NCI-H526 treated with DMSO at 0.1 percent for 48 hours (cell line): ENCODE measurements around the gene CSF3R.

ENCODE experiments used
- DNase-seq: peaks from one replicate; lab custom pipeline; 2025; lab: John Stamatoyannopoulos, UW

Gene CSF3R

DNA sequence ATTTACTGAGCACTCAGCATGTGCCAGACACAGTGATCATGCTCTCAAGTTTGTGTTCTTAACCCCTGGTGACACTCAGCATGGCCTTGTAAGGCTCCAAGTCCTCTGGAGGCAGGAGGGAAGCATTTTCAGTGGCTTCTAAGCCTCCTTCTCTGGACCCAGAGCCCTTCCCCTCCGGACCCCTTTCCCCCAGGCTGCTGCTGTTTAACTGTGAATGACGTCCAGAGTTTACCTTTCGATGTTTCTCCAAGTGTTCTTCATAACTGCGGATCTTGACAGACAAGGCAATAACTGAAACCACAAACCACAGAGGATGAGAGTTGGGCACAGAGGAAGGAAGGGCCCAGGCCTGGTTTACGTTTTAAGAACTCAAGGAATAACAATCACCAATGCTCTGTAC is 25.0 kb downstream of the CSF3R start:
- no peak for DNase-seq

DNA sequence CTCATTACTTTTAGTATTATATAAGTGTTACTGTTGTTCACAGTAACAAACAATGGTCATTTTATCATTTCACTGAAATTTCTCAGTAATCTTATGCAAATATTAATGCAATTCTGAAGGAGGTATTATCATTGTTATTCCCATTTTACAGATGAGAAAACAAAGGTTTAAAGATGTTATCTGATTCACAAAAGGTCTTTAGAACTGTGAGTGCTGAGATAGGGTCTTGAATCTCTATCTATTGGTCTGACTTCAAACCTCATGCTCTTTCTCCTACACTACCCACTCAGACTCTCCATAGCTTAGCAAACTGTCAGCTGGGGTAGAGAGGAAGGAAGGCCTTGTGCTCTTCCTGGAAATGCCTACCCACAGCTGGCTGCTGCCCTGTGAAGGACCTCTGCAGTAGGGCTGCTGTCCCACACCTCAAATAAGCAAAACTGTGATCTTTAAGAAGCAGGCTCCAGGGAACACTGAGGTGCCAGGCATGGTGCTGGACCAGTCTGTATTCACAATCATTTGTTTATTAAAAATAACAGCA is 26.3 kb downstream of the CSF3R start:
- no peak for DNase-seq

DNA sequence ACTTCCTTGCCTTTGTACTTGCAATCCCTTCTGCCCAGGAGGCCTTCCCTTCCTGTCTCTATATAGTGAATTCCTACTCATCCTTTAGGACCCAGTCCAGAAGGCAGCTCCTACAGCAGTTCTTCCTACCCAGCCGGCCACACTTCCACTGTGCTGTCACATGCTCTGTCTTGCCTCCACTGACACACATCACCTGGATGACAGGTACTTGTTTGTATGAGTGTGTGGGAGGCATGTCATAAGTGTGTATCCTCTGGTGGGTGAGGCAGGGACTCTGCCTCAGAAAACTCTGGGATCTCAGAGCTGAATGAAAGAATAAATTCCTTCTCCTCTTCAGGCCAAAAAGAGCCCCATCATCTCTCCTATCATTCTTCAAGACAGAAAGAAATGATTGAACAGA is 27.3 kb downstream of the CSF3R start:
- DNase-seq = no peak

DNA sequence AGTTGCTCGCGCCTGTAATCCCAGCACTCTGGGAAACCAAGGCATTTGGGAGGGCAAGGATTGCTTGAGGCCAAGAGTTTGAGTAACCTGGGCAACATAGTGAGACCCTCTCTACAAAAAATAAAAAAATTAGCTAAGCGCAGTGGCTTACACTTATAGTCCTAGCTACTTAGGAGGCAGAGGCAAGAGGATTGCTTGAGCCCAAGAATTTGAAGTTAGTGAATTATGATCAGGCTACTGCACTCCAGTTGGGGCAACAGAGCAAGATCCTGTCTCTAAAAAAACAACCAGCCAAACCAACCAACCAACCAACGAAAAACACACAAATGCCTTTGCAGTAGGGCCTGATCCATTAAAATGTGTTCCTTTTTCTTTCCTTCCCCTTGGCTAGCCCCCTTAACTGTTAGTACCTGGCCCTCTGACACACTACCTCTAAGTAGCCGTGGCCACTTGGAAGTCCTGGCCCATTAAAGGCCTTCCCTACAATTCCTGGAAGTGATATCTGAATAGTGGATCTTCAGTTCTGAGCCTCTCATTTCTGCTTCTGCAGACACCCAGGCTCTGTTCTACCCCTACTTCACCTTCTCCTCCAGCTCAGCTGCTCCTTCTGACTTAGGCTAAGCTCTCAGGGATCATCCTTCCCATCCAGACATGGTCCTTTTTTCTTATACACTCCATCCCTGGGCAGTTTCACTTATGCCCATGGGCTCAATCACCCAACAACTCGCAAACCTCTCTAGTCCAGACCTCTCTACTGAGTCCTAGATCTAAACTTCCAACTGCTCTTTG is 28.9 kb downstream of the CSF3R start:
- DNase-seq = no peak

DNA sequence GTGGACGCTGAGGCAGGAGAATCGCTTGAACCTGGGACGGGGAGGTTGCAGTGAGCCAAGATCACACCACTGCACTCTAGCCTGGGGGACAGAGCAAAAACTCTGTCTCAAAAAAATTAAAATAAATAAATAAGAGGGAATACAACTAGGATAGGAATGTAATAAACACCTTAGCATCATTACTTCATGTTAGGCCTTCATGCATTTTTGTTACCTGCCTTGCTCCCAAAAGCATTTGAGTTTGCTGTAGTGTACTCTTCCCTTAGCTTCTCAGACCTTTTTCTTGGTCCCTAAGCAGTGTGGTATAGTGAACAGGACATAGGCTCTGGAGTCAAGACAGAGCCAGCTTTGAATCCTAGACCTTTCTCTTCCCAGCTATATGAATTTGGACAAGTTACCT is 29.7 kb downstream of the CSF3R start:
- DNase-seq = no peak

DNA sequence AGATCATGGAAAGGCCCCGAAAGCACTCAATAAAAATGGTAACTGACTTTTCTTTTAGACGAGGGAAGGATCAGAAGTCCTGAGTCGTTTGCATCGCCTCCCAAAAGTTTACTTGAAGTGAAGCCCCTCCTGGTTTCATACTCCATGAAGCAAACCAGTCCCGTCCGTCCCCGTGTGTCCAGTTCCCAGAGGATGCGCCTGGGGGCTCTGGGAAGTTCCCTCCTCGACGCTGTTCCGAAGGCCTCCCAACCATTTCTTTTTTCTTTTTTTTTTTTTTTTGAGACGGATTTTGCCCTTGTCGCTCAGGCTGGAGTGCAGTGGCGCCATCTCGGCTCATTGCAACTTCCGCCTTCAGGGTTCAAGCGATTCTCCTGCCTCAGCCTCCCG is 31.8 kb downstream of the CSF3R start:
- DNase-seq = no peak

DNA sequence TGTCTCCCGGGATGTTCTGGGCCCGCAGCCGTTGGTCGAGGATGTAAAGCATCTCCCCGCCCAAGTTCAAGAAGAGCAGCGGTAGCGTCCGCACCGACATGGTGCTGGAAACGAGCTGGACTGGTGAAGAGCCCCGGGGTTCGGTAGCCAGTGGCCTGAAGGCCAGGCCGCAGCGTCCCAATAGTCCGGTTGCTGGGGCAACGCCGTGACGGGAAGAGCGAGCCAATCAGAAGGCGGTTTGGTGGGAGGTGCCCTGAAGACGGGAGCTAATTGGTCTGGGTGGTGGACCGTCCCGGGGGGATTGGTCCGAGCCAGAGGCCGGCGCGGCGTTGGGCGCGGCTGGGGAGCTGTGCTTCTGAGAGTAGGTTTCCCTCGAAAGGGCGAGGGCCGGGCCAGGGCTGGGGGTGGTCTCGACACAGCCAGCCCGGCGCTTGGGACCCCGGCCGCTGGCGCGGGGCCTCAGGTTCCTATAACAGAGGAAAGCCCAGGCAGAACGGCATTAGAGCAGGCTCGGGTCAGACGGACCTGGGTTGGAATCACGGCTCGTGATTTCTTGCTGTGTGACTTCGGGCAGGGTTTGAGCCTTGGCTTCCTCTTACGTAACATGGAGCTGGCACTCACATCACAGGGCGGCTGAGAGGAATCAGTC is 32.3 kb downstream of the CSF3R start, which contains the start of gene OSCP1:
OSCP1 (minus strand) TSS at position 182 of the 649 bp plus-strand sequence; CDS start at position 100, 82 bp downstream.
- DNase-seq = peak; percentile 98

DNA sequence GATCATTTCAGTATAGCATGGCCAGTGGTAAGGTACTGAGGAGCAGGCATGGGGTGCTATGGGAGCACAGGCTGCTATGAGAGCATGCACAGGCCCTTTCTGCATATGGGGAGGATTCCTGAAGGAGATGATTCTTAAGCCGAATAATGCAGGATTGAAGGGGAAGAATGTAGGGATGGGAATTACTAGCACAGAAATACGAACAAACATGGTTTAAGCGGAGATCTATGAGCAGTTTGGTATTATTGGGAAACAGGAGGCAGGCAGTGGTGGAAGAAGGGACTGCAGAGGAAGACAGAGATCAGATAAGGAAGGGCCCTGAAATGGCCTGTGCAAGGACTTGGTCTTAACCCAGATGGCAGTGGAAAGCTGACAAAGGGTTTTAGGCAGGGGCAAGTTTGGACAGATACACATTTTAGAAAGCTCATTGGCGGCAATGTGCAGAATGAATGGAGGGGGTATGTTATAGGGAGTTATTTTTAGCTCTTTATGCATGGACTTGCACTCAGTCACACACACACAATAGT is 34.1 kb downstream of the CSF3R start:
- no peak for DNase-seq

DNA sequence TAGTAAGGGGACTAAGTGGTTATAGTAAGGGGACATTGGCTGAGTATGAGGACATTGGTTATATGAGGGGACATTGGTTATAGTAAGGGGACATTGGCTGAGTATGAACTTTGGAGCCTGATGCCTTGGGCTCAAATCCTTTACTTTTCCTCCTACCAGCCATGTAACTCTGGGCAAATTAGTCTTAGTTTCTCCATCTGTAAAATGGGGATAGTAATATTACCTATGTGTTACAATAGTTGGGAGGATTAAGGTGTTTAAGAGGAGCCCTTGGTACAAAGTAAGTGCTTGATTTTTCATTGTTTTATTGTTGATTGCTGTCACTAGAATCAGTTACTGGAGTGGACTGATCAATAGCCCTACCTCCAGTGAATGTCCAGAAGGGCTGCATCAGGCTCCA is 35.3 kb downstream of the CSF3R start:
- DNase-seq = no peak

DNA sequence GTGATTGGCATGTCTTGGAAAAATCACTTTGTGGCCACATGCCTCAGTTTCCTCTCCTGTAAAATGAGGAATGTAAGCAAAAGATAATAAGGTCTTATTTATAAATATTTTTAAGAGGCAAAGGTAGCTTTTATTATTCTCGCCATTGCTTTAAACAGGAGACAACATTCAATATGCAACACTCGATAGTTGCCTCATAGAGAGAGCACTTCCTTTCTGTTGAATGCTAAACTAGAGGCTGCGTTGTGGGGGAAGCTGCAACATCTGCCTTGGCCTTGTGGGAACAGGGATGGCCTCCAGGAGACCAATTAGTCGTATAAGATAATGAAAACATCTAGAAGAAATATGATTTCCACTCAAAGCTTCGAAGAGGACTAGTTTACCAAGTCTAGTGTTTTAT is 36.0 kb downstream of the CSF3R start:
- DNase-seq = no peak

DNA sequence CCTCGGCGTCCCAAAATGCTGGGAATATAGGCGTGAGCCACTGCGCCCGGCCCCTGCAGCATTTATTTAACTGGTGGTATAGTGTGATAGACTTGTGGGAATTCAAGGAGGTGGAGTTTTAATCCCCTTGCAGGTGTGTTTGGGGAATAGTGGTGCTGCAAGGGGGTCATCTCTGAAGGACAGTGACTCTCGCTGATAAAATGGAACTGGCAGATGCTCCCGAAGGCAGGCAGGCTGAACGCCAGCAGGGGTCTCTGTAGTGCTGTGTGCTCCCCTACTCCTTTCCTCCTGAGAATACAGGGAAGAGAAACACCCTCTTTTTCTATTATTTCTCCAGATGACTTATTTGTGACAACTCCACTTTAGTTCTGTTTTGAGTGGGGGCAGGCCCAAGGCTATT is 36.4 kb downstream of the CSF3R start:
- peak; percentile 63 for DNase-seq

DNA sequence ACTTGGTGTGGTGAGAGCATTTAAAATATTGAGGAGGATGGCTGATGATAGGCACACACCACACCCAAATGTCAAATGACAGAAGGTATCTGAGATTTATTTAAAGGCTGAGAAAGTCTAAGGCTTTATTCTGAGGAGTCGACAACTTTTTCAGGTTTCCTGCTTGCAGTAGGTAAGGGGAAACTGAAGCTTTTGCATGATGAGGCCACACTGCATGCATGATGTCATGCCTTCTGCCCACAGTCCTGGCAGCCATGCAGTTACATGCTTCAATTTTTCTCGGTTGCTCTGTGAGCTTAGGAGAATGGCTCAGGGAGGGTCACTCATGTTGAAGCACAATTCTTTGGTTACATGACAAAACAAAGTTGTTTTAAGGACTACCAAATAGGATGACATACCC is 39.4 kb downstream of the CSF3R start:
- DNase-seq = no peak

DNA sequence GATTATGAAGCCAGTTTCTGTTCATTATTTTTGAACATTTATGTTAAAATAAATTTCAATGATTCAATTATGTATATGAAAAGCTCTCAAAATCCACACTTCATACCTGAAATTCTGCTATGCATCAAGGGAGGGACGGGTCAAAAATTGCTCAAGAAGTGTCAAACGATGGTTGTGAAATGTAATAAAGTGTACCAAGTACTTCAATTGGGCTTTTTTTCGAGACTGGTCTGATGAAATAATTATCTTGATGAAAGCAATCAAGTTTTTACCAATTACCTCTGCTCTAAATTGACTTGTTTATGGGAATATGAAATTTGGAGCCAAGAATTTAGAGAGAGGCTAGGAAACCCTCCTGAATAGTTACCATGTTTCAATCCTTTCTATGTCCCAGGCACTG is 40.4 kb downstream of the CSF3R start:
- DNase-seq = no peak

DNA sequence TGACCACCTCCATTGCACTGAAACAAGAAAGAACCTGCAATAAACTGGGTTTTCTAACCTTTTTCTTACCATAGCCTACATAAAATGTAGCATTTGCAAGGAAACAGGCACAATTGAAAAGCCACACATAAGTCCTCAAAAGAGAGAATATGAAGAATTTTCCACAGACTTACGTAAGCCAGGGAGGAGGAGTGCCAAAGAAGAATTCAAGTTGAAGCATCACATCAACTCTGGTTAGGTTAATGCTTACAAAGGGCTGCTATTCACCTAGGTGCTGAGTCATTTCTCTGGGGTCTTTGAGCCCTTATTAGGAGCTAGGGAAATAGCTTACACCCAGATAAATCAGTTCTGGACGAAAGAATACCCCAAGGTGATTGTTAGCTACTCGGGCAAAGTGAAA is 42.1 kb downstream of the CSF3R start:
- no peak for DNase-seq

DNA sequence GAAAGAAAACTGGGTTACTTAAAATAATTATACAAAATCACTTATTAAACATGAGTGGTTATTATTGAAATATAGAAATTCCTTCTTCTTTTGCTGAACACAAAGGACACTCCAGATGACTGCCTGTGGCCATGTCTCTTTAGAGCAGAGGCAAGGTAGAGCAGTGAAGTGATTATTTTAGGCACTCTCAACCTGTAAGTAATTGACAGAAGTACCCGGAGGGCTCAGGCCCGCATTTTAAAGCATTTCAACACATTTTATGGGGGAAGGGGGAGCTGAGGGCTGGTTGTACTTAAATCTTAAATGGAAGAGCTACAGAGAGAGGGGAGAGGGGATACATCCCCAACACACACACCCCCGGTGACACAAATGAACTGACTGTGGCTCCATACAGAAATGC is 42.7 kb downstream of the CSF3R start:
- no peak for DNase-seq

DNA sequence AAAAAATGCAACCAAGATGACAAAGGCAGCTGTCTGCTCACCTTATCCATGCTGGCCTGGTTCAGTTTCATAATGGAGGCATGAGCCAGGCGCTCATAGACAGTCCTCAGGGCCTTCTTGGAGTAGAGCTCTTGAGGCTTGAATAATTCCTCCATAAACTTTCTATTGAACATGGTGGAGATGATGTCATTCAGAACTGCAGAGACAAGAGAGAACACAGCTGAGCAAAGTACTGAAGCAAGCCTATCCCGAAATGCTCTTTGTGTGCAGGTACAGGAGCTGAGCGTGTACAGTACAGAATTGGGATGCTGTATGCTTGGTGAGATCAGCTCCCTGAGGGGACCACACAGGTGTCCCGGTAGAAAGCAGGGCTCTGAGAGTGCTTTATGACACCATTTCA is 44.0 kb downstream of the CSF3R start:
- no peak for DNase-seq

DNA sequence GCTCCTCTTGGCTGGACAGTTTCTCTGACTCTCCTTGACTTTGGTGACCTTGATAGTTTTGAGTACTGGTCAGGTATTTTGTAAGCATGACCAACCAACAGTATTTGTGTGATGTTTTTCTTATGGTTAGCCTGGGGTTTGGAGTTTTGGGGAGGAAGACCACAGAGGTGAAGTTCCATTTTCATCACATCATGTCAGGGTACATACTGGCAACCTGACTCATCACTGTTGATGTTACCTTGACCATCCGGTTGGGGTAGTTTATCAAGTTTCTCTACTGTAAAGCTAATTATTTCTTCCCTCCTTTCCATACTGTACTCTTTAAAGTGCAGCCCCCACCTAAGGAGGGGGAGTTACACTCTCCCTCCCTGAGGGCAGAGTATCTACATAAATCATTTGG is 45.9 kb downstream of the CSF3R start:
- DNase-seq = no peak

DNA sequence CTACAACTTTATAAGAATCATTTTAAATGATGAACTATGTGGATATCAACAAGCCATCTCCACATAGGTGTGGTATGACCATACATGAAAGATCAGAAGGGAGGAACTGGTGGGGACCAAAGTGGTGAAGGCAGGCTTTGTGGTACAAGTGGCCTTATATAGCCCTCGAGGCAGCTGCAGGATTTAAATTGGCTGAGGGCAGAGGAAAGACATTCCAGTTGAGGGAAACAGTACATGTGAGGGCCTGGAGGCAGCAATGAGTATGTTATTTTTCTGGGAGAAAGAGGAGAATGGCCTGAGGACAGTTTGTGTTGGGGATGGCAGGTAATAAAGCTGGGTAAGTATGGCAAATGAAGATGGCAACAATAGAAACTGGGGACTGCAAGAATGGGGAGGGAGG is 49.6 kb downstream of the CSF3R start:
- DNase-seq = no peak

DNA sequence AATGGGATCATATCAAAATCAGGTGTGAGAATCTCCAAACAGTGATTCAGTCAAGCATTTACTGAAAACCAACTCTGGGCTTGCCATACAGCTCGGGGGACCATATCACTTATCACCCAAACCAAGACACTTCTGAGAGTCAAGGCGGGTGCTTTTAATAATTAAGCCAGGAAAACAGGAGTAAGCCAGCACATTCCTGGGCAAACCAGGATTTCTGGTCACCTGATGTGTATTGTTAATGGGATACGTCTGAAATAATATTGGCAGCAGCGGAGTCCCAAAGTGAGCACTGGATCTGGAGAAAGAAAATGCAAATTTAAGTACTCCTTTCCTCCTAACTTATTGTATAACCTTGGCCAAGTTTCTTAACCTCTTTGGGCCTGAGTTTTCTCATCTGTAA is 50.1 kb downstream of the CSF3R start:
- no peak for DNase-seq

DNA sequence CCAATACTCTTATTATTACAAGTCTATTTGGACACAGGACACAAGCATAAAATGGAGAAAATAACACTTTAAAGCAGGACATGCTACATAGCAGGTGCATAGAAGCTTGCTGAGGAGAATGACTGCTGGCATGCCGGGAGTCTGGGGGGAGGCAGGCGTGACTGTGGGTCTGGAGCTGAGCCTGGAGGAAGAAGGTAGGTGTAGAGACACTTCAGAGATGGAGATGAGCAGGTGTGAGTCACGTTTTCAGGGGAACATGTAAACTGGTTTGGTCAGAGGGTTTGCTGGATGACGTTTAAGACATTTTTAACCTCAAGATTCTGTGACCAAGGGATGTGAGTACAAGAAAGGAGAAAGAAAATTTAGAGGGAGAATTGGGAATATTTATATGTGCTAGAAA is 56.9 kb downstream of the CSF3R start:
- DNase-seq = no peak

DNA sequence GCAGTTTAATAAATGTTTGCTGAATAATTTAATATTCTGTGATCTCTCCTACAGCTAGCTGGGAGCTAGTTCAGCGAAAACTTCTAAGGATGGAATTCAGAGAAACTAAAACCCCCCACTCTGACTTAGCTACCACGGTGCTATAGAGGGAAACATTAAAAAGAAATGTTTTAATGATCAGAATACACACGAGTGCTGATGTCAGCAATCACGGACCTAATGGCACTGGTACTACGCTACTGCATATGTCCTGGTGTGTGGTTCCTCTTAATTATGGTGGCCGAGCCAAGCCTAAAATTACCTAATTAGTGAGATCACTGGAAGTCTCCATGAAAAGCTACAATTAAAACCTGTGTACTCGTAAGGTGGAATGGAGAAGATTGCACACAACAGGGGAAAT is 61.1 kb downstream of the CSF3R start:
- DNase-seq = no peak

DNA sequence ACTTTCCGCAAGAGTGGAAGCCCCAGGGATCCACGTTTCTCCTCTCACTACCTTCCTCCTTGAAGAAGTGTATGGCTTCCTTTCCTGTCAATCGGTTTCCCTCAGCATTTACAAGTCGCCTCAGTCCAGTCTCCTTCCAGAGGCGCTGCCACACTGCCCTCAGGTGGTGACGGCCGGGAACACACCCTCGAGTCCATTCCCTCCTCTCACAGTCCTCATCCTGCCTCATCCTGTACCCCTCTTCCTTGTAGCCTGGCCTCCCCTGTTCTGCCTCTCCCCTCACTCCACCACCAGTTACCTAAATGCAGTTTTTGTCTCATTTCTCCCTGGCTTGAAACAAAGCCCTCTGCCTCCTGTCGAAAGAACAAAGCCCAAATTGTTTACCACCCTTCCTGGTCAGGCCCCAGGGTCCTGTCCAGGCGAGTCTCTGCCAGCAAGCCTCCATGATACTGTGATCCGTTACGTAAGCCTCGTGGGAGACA is 61.8 kb downstream of the CSF3R start:
- DNase-seq = peak; percentile 63

DNA sequence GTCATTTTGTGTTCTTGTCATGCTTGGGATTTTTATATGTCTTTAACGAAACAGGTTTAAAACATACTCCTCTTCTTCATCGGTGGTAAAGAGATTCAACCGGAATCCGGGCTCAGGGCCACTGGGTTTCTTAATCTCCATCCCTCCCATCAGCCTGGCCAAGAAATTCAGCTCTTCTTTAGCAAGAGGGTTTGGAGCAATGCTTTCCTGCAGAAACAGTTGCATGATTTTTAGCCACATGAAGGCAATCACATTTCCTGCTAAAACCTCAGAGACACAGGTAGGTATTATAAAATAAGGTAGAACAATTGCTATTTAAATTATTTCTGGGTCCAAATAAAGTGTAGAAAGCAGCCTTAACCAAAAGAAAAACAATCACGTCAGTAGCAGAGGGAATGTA is 62.3 kb downstream of the CSF3R start:
- no peak for DNase-seq
